Measurements from ENCODE around the gene MMP28.

The MMP28 gene

GRCh38 chr17:35748979-35749378 is 46.5 kb downstream of the MMP28 start:
- H3K36me3 ChIP-seq (ENCODE audit: control insufficient read depth, low read depth, low read length) = no peaks in the 10 kb centered on the region
- H3K9me3 ChIP-seq (ENCODE audit: control insufficient read depth, low read depth, low read length) = no peaks in the 10 kb centered on the region
- H3K4me3 ChIP-seq (ENCODE audit: low read length) = no peak overlapping the region
- H3K27ac ChIP-seq (ENCODE audit: low read length) = no peak overlapping the region
- H3K4me1 ChIP-seq (ENCODE audit: control insufficient read depth, low read depth, low read length) = no peaks in the 10 kb centered on the region
- peaks cover 21% of the 10 kb centered on the region for H3K27me3 ChIP-seq (ENCODE audit: control insufficient read depth, insufficient read depth, low read length)
- no peak overlapping the region for H3K9ac ChIP-seq (ENCODE audit: low read length)

GRCh38 chr17:35748341-35748841 is 47.0 kb downstream of the MMP28 start:
- H3K9me3 ChIP-seq (ENCODE audit: control insufficient read depth, low read depth, low read length) = no peaks in the 10 kb centered on the region
- H3K9ac ChIP-seq (ENCODE audit: low read length) = no peak overlapping the region
- no peak overlapping the region for H3K27ac ChIP-seq (ENCODE audit: low read length)

GRCh38 chr17:35747540-35748017 is 47.9 kb downstream of the MMP28 start:
- Histone ChIP-seq H3K36me3 (ENCODE audit: control insufficient read depth, low read depth, low read length) (no peaks in the 10 kb centered on the region), H3K4me1 (ENCODE audit: control insufficient read depth, low read depth, low read length) (no peaks in the 10 kb centered on the region), H3K27me3 (ENCODE audit: control insufficient read depth, insufficient read depth, low read length) (peaks cover 26% of the 10 kb centered on the region), H3K27ac (ENCODE audit: low read length) (no peak overlapping the region), H3K4me3 (ENCODE audit: low read length) (no peak overlapping the region), H3K9me3 (ENCODE audit: control insufficient read depth, low read depth, low read length) (no peaks in the 10 kb centered on the region), H3K9ac (ENCODE audit: low read length) (no peak overlapping the region)

More at GRCh38 chr17:35748341-35748841, 47.0 kb downstream of the MMP28 start:
- Histone ChIP-seq H3K4me3 (ENCODE audit: low read length) (no peak overlapping the region), H3K4me1 (ENCODE audit: control insufficient read depth, low read depth, low read length) (no peaks in the 10 kb centered on the region), H3K27me3 (ENCODE audit: control insufficient read depth, insufficient read depth, low read length) (peaks cover 21% of the 10 kb centered on the region), H3K36me3 (ENCODE audit: control insufficient read depth, low read depth, low read length) (no peaks in the 10 kb centered on the region)

- Histone ChIP-seq H3K9me3 (ENCODE audit: control insufficient read depth, low read depth, low read length) (no peaks in the 10 kb centered on the region), H3K4me3 (ENCODE audit: low read length) (no peak overlapping the region), H3K9ac (ENCODE audit: low read length) (no peak overlapping the region), H3K27me3 (ENCODE audit: control insufficient read depth, insufficient read depth, low read length) (peaks cover 40% of the 10 kb centered on the region), H3K36me3 (ENCODE audit: control insufficient read depth, low read depth, low read length) (no peaks in the 10 kb centered on the region), H3K4me1 (ENCODE audit: control insufficient read depth, low read depth, low read length) (no peaks in the 10 kb centered on the region), H3K27ac (ENCODE audit: low read length) (no peak overlapping the region)
Measured at GRCh38 chr17:35745749-35746320, 49.6 kb downstream of the MMP28 start.

GRCh38 chr17:35745246-35745645 is 50.2 kb downstream of the MMP28 start:
- H3K27me3 ChIP-seq (ENCODE audit: control insufficient read depth, insufficient read depth, low read length) = peaks cover 40% of the 10 kb centered on the region
- H3K27ac ChIP-seq (ENCODE audit: low read length) = no peak overlapping the region
- no peaks in the 10 kb centered on the region for H3K9me3 ChIP-seq (ENCODE audit: control insufficient read depth, low read depth, low read length)
- H3K36me3 ChIP-seq (ENCODE audit: control insufficient read depth, low read depth, low read length) = no peaks in the 10 kb centered on the region
- no peak overlapping the region for H3K9ac ChIP-seq (ENCODE audit: low read length)
- no peaks in the 10 kb centered on the region for H3K4me1 ChIP-seq (ENCODE audit: control insufficient read depth, low read depth, low read length)
- no peak overlapping the region for H3K4me3 ChIP-seq (ENCODE audit: low read length)

GRCh38 chr17:35744830-35745229 is 50.6 kb downstream of the MMP28 start:
- Histone ChIP-seq H3K4me3 (ENCODE audit: low read length) (no peak overlapping the region), H3K27me3 (ENCODE audit: control insufficient read depth, insufficient read depth, low read length) (peaks cover 40% of the 10 kb centered on the region), H3K4me1 (ENCODE audit: control insufficient read depth, low read depth, low read length) (no peaks in the 10 kb centered on the region), H3K36me3 (ENCODE audit: control insufficient read depth, low read depth, low read length) (no peaks in the 10 kb centered on the region), H3K27ac (ENCODE audit: low read length) (no peak overlapping the region), H3K9ac (ENCODE audit: low read length) (no peak overlapping the region), H3K9me3 (ENCODE audit: control insufficient read depth, low read depth, low read length) (no peaks in the 10 kb centered on the region)

GRCh38 chr17:35743626-35744328 is 51.7 kb downstream of the MMP28 start:
- H3K4me3 ChIP-seq (ENCODE audit: low read length) = no peak overlapping the region
- H3K27me3 ChIP-seq (ENCODE audit: control insufficient read depth, insufficient read depth, low read length) = peaks cover 43% of the 10 kb centered on the region
- no peaks in the 10 kb centered on the region for H3K4me1 ChIP-seq (ENCODE audit: control insufficient read depth, low read depth, low read length)

DNA sequence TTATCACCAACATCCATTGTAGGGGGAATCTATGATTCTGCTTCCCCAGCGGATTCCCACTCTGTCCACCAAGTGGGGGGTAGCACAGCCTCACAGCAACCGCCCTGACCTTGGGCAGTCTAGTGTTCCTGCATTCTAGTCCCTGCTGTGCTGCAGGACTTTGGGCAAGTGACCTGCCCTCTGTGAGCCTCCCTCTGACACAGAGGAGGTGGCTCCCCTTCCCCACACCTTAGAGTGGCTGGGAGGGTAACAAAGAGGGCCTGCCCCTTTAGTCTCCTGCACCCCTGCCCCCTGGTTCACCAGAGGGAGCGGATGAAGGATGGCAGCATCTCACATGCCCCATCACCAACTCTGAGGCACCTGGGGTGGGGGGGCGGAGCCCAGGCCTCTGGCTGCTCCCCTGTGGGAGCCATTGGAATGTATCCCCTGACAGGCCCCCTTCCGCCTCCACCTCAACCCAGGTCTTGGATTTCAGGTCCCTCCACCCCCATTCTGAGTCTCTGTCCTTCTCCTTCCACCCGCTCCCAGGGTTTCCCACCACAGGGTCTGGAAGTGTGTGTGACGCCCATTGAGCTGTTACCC is 52.5 kb downstream of the MMP28 start:
- Histone ChIP-seq H3K9me3 (ENCODE audit: control insufficient read depth, low read depth, low read length) (no peaks in the 10 kb centered on the region), H3K4me1 (ENCODE audit: control insufficient read depth, low read depth, low read length) (no peaks in the 10 kb centered on the region), H3K27me3 (ENCODE audit: control insufficient read depth, insufficient read depth, low read length) (peaks cover 49% of the 10 kb centered on the region), H3K4me3 (ENCODE audit: low read length) (no peak overlapping the region), H3K36me3 (ENCODE audit: control insufficient read depth, low read depth, low read length) (no peaks in the 10 kb centered on the region), H3K27ac (ENCODE audit: low read length) (no peak overlapping the region), H3K9ac (ENCODE audit: low read length) (no peak overlapping the region)

More at GRCh38 chr17:35743626-35744328, 51.7 kb downstream of the MMP28 start:
- Histone ChIP-seq H3K9me3 (ENCODE audit: control insufficient read depth, low read depth, low read length) (no peaks in the 10 kb centered on the region), H3K9ac (ENCODE audit: low read length) (no peak overlapping the region), H3K36me3 (ENCODE audit: control insufficient read depth, low read depth, low read length) (no peaks in the 10 kb centered on the region), H3K27ac (ENCODE audit: low read length) (no peak overlapping the region)

GRCh38 chr17:35742496-35742895 is 52.9 kb downstream of the MMP28 start:
- no peaks in the 10 kb centered on the region for H3K36me3 ChIP-seq (ENCODE audit: control insufficient read depth, low read depth, low read length)
- H3K27ac ChIP-seq (ENCODE audit: low read length) = no peak overlapping the region
- no peaks in the 10 kb centered on the region for H3K9me3 ChIP-seq (ENCODE audit: control insufficient read depth, low read depth, low read length)
- H3K27me3 ChIP-seq (ENCODE audit: control insufficient read depth, insufficient read depth, low read length) = peaks cover 49% of the 10 kb centered on the region
- no peak overlapping the region for H3K9ac ChIP-seq (ENCODE audit: low read length)
- no peak overlapping the region for H3K4me3 ChIP-seq (ENCODE audit: low read length)
- no peaks in the 10 kb centered on the region for H3K4me1 ChIP-seq (ENCODE audit: control insufficient read depth, low read depth, low read length)

DNA sequence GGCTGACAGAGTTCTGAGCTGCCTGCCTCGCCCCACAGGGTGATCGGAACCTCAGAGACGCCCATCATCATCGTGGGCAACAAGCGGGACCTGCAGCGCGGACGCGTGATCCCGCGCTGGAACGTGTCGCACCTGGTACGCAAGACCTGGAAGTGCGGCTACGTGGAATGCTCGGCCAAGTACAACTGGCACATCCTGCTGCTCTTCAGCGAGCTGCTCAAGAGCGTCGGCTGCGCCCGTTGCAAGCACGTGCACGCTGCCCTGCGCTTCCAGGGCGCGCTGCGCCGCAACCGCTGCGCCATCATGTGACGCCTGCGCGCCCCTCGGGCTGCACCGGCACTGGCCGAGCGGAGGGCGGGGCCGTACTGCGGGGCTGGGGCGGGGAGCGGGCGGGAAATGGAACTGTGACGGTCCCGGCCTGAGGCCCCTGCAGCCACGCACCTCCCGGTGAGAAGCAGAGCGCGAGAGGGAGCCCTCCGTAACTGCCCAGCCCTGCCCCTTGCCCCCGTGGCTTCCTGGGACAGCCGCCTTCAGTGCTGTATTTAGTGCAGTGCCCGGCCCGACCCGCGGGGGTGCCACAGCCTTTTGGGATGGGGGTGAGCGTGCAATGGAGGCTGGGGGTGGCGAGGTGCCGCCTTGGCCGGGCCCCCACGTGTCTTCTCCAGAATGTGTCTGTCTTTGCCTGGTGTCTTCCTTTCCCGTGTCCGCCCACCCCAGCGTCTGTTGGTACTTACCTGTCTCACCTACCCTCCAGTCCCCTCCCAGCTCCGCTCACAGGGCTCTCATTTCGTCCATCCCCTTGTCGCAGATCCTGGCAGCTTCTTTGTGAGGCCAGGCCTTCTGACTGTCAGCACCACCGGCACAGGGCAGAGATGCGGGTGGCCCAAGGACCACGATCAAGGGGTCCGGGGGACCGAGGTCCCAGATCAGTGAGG is 54.2 kb downstream of the MMP28 start:
- Histone ChIP-seq H3K9me3 (ENCODE audit: control insufficient read depth, low read depth, low read length) (no peaks in the 10 kb centered on the region), H3K4me3 (ENCODE audit: low read length) (peak overlapping the region; percentile 31), H3K36me3 (ENCODE audit: control insufficient read depth, low read depth, low read length) (no peaks in the 10 kb centered on the region), H3K27me3 (ENCODE audit: control insufficient read depth, insufficient read depth, low read length) (peaks cover 49% of the 10 kb centered on the region), H3K27ac (ENCODE audit: low read length) (no peak overlapping the region), H3K9ac (ENCODE audit: low read length) (no peak overlapping the region), H3K4me1 (ENCODE audit: control insufficient read depth, low read depth, low read length) (no peaks in the 10 kb centered on the region)

GRCh38 chr17:35740216-35740615 is 55.2 kb downstream of the MMP28 start:
- no peaks in the 10 kb centered on the region for H3K36me3 ChIP-seq (ENCODE audit: control insufficient read depth, low read depth, low read length)
- H3K27ac ChIP-seq (ENCODE audit: low read length) = no peak overlapping the region
- no peaks in the 10 kb centered on the region for H3K9me3 ChIP-seq (ENCODE audit: control insufficient read depth, low read depth, low read length)
- H3K4me1 ChIP-seq (ENCODE audit: control insufficient read depth, low read depth, low read length) = no peaks in the 10 kb centered on the region
- H3K27me3 ChIP-seq (ENCODE audit: control insufficient read depth, insufficient read depth, low read length) = peaks cover 49% of the 10 kb centered on the region
- H3K4me3 ChIP-seq (ENCODE audit: low read length) = no peak overlapping the region
- no peak overlapping the region for H3K9ac ChIP-seq (ENCODE audit: low read length)
